Left colon (tissue), 2 donors: ENCODE results near the gene ABLIM1. TPM values are rescaled to one million over a fixed set of nuclear protein-coding genes. Genes with fewer than 3 reads are reported as not detected.
A peak's percentile ranks its signal among the peaks of the same experiment; 100 is the strongest.

ENCODE experiments used
- ATAC-seq: fragments of 200-7000 bp; cut with Tn5 transposase; one replicate; pipeline ENCODE4 v1.9.1; 2020; ENCODE audit warnings: mild to moderate bottlenecking, moderate library complexity
- DNase-seq, 2 donors: peaks; one replicate each; pipeline ENCODE4 v3.0.0-alpha.2; 2020
- intact Hi-C, 2 donors: fragments of 100-400 bp; cut with DNase I in 1 of 2; cut with micrococcal nuclease in 1 of 2; formaldehyde crosslinking; loops; one replicate each; pipeline versions ENCODE4 v1.11.2 to v1.14.0; 2022; cut with DNase I, micrococcal nuclease
- total RNA-seq, 2 donors: library from RNA; stranded (reverse); fragmentation: NEBNext Ultra II Directional; extraction: Animal tissue kit (Norgen Biotek cat#: 25700); gene quantifications; one replicate each; pipeline ENCODE4 v1.2.1, GENCODE V29; 2021
- donor health status: DM: no; HTN: no; CAD: no.
- donor health status: DM: yes; HTN: yes; CAD: no.

Gene ABLIM1
- total RNA-seq, 2 donors from 2014 or later = 107 to 118 TPM

GRCh38 chr10:114470956-114471905 lies 186.8 kb downstream of the ABLIM1 start:
- DNase-seq (peak; percentile 53 to 74), ATAC-seq (peak; percentile 80)
- intact Hi-C loops = loop anchor here in 1 of 2 donors (5.0 kb wide), 1 partner anchor 311 kb away; no protein-coding TSS in a partner anchor

- ATAC-seq (no peak), DNase-seq (no peak)
- intact Hi-C loops = loop anchor here in 1 of 2 donors (5.0 kb wide), 1 partner anchor 312 kb away; no protein-coding TSS in a partner anchor
Observed at GRCh38 chr10:114470361-114470760, 187.7 kb downstream of the ABLIM1 start.

GRCh38 chr10:114458955-114459354 lies 199.1 kb downstream of the ABLIM1 start:
- intact Hi-C loops = no loop called here
- peak; percentile 34 to 59 for DNase-seq
- ATAC-seq = peak; percentile 82

GRCh38 chr10:114458216-114458920 lies 199.7 kb downstream of the ABLIM1 start:
- DNase-seq = no peak
- intact Hi-C loops = no loop called here
- no peak for ATAC-seq

GRCh38 chr10:114453576-114453975 lies 204.5 kb downstream of the ABLIM1 start:
- no peak for ATAC-seq
- DNase-seq = no peak
- intact Hi-C loops = no loop called here

GRCh38 chr10:114448897-114449296 lies 209.2 kb downstream of the ABLIM1 start:
- no peak for ATAC-seq
- intact Hi-C loops = no loop called here

GRCh38 chr10:114445332-114445731 lies 212.7 kb downstream of the ABLIM1 start:
- DNase-seq (no peak), ATAC-seq (no peak)
- intact Hi-C loops = no loop called here

More at GRCh38 chr10:114448897-114449296, 209.2 kb downstream of the ABLIM1 start:
- DNase-seq = no peak

GRCh38 chr10:114444819-114445218 lies 213.3 kb downstream of the ABLIM1 start:
- ATAC-seq (no peak), DNase-seq (no peak)
- intact Hi-C loops = no loop called here

GRCh38 chr10:114442091-114442630 lies 215.9 kb downstream of the ABLIM1 start:
- ATAC-seq (no peak), DNase-seq (no peak)
- intact Hi-C loops = no loop called here

- no peak for ATAC-seq
- DNase-seq = no peak
- intact Hi-C loops = no loop called here
Observed at GRCh38 chr10:114441107-114441506, 217.0 kb downstream of the ABLIM1 start.

- DNase-seq = no peak
- intact Hi-C loops = loop anchor here in 1 of 2 donors (5.0 kb wide), 1 partner anchor 135 kb away; no protein-coding TSS in a partner anchor
- peak; percentile 35 for ATAC-seq
Observed at GRCh38 chr10:114437473-114438292, 220.4 kb downstream of the ABLIM1 start.

- intact Hi-C loops = loop anchor here in 1 of 2 donors (5.0 kb wide), 1 partner anchor 135 kb away; no protein-coding TSS in a partner anchor
- ATAC-seq = no peak
- no peak for DNase-seq
Observed at GRCh38 chr10:114436941-114437340, 221.1 kb downstream of the ABLIM1 start.

- no peak for DNase-seq
- intact Hi-C loops = no loop called here
- ATAC-seq = no peak
Observed at GRCh38 chr10:114432566-114433093, 225.4 kb downstream of the ABLIM1 start.

- no peak for ATAC-seq
- DNase-seq = no peak
- intact Hi-C loops = no loop called here
Observed at GRCh38 chr10:114431414-114432135, 226.5 kb downstream of the ABLIM1 start.

GRCh38 chr10:114430688-114431413 lies 227.2 kb downstream of the ABLIM1 start:
- ATAC-seq (no peak), DNase-seq (no peak)
- intact Hi-C loops = no loop called here

- DNase-seq (no peak), ATAC-seq (no peak)
- intact Hi-C loops = no loop called here
Observed at GRCh38 chr10:114429581-114430335, 228.3 kb downstream of the ABLIM1 start.
